ENCODE results near the gene GDF7. TPM values are rescaled to one million over a fixed set of nuclear protein-coding genes. Genes with fewer than 3 reads are reported as not detected.

GDF7 gene
- polyA plus RNA-seq (2011; rRNA removed) = 0.28 and 0.32 TPM in 2 replicates
- 0.43 and 1.0 TPM in 2 replicates for polyA minus RNA-seq (2011; rRNA and poly(A)+ RNA removed)

- CTCF ChIA-PET = interaction anchor here (1.2 to 11.3 kb wide), 5 partner anchors 9 to 295 kb away, joined by 3 to 221 read pairs (median 123); partner anchors contain the start of gene HS1BP3
- POLR2A ChIA-PET = no interaction called here
- no peaks in the 10 kb centered on the region for H3K36me3 ChIP-seq (ENCODE audit: control insufficient read depth, insufficient read depth, low read length)
- H3K27me3 ChIP-seq (ENCODE audit: control insufficient read depth, insufficient read depth, low read length) = peaks cover 40% of the 10 kb centered on the region
- TF ChIP-seq, protein P1, sequence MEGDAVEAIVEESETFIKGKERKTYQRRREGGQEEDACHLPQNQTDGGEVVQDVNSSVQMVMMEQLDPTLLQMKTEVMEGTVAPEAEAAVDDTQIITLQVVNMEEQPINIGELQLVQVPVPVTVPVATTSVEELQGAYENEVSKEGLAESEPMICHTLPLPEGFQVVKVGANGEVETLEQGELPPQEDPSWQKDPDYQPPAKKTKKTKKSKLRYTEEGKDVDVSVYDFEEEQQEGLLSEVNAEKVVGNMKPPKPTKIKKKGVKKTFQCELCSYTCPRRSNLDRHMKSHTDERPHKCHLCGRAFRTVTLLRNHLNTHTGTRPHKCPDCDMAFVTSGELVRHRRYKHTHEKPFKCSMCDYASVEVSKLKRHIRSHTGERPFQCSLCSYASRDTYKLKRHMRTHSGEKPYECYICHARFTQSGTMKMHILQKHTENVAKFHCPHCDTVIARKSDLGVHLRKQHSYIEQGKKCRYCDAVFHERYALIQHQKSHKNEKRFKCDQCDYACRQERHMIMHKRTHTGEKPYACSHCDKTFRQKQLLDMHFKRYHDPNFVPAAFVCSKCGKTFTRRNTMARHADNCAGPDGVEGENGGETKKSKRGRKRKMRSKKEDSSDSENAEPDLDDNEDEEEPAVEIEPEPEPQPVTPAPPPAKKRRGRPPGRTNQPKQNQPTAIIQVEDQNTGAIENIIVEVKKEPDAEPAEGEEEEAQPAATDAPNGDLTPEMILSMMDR (IDR thresholded peaks at IDR 0.05; ENCODE audit: insufficient read depth, low read depth, low read length) = 0 out of 2 replicates have a peak, but pooled peaks have one; percentile 21
- DNase-seq (ENCODE audit: low read depth) = no peak
- H3K4me3 ChIP-seq (ENCODE audit: low read depth, low read length) = peak within 1 kb of the TSS; percentile 55
These were observed at the start of gene GDF7 for GRCh38 chr2:20666304-20667150. Gene GDF7, plus strand, starts transcription at chr2:20667144. Its CDS starts 96 bp downstream, at chr2:20667240.

- Histone ChIP-seq H3K36me3 (ENCODE audit: control insufficient read depth, insufficient read depth, low read length) (peaks cover 4% of the 10 kb centered on the region), H3K27me3 (ENCODE audit: control insufficient read depth, insufficient read depth, low read length) (no peaks in the 10 kb centered on the region), H3K4me3 (ENCODE audit: low read depth, low read length) (no peak overlapping the region)
- TF ChIP-seq, protein P1 (IDR thresholded peaks at IDR 0.05; ENCODE audit: insufficient read depth, low read depth, low read length) = peak; percentile 58
- DNase-seq (ENCODE audit: low read depth) = peak; percentile 90
- CTCF ChIA-PET = interaction anchor here (1.0 to 2.3 kb wide), 15 partner anchors 9 to 237 kb away, joined by 3 to 12 read pairs (median 4); partner anchors contain the start of gene RHOB
- POLR2A ChIA-PET = interaction anchor here (0.7 to 1.2 kb wide), 3 partner anchors 13 to 171 kb away, joined by 3 to 7 read pairs (median 4); partner anchors contain the start of gene RHOB
These were observed 49.0 kb upstream of the GDF7 start for GRCh38 chr2:20617892-20618467.

DNA sequence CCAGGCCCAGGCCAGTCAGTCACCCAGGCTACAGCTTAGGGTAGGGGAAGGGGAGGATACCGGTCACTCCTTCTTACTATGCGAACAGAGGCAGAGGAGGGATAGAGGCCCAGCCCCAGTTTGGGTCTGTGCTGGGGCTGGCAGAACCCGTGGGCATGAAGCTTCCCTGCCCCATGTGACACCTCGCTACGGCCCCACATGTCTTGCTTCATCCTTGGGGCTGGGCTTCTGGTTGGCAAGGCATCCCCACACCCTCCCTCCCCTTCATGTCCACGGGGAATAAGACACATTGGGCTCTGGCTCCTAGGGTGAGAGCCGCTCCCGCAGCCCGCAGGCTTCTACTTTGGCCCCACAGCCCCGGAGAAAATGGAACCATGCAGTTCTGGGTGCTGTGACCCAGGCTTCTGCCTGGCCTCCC, 48.5 kb upstream of the GDF7 start:
- TF ChIP-seq, protein P1 (IDR thresholded peaks at IDR 0.05; ENCODE audit: insufficient read depth, low read depth, low read length) = no peak
- POLR2A ChIA-PET = interaction anchor here (0.8 to 1.2 kb wide), 2 partner anchors 13 to 172 kb away, joined by 4 to 7 read pairs; partner anchors contain the start of gene RHOB
- peaks cover 6% of the 10 kb centered on the region for H3K36me3 ChIP-seq (ENCODE audit: control insufficient read depth, insufficient read depth, low read length)
- H3K27me3 ChIP-seq (ENCODE audit: control insufficient read depth, insufficient read depth, low read length) = no peaks in the 10 kb centered on the region
- CTCF ChIA-PET = interaction anchor here (1.0 to 2.3 kb wide), 13 partner anchors 9 to 207 kb away, joined by 3 to 12 read pairs (median 5); partner anchors contain the start of gene RHOB
- no peak for DNase-seq (ENCODE audit: low read depth)
- H3K4me3 ChIP-seq (ENCODE audit: low read depth, low read length) = no peak overlapping the region

DNA sequence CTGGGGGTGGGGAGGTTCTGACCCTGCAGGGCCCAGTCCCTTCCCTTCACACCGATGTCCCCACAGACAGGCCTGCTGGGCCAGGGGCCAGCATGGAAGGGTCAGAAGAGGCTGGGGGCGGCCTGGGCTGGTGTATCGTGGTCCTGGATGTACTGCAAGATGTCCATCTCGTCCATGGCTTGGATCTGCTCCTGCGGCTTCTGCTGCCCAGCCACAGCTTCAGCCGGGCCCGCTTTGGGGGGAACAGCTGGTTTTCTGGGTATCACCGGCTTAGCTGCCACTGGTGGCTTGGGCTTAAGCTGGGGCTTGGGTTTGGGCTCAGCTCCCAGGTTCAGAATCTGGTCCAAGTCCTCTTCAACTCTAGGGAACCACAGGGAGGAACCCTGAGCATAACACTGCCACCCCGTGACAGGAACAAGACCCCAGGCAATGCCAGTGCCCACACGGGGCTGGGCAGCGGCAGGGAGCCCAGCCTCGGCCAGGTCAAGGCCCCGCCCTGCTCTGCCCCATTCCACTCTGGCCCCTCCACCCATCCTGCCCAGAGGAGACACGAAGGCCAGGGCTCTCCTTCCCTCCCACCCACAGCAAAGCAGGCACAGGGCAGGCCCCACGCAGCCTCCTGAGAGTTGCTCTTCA, 47.9 kb upstream of the GDF7 start:
- TF ChIP-seq, protein P1 (IDR thresholded peaks at IDR 0.05; ENCODE audit: insufficient read depth, low read depth, low read length) = no peak
- Histone ChIP-seq H3K4me3 (ENCODE audit: low read depth, low read length) (no peak overlapping the region), H3K27me3 (ENCODE audit: control insufficient read depth, insufficient read depth, low read length) (no peaks in the 10 kb centered on the region), H3K36me3 (ENCODE audit: control insufficient read depth, insufficient read depth, low read length) (peaks cover 7% of the 10 kb centered on the region)
- CTCF ChIA-PET = interaction anchor here (1.4 to 3.1 kb wide), 6 partner anchors 10 to 175 kb away, joined by 3 to 14 read pairs (median 8); no protein-coding TSS in a partner anchor
- DNase-seq (ENCODE audit: low read depth) = no peak
- POLR2A ChIA-PET = no interaction called here
